ENCODE measurements around the gene RASGRF2. TPM values are rescaled to one million over a fixed set of nuclear protein-coding genes. Genes with fewer than 3 reads are reported as not detected.

The RASGRF2 gene
- total RNA-seq, 1 experiment from 2014 or later = 9.1 TPM

GRCh38 chr5:81086881-81087281 lies 126.7 kb downstream of the RASGRF2 start:
- H3K36me3 ChIP-seq (ENCODE audit: insufficient read depth, low read length, poor library complexity, severe bottlenecking) = no peaks in the 10 kb centered on the region
- CTCF ChIA-PET = no interaction called here
- H3K9me3 ChIP-seq (ENCODE audit: low read depth, low read length, poor library complexity, severe bottlenecking) = no peaks in the 10 kb centered on the region
- H3K27ac ChIP-seq (ENCODE audit: low read depth, low read length, poor library complexity, severe bottlenecking) = no peak overlapping the region
- intact Hi-C loops (cut with micrococcal nuclease; ENCODE audit: unreplicated experiment) = no loop called here
- no peak overlapping the region for H3K4me3 ChIP-seq (ENCODE audit: low read depth, low read length, poor library complexity, severe bottlenecking)
- no peak for DNase-seq (ENCODE audit: low spot score)
- POLR2A ChIA-PET (ENCODE audit: low non-redundant PET) = no interaction called here
- BruUV-seq (replicated peaks) = no TSS peak
- TF ChIP-seq EZH2 (IDR thresholded peaks at IDR 0.05; ENCODE audit: borderline replicate concordance, low read depth, low read length, poor library complexity, severe bottlenecking) = no peak
- TF ChIP-seq, protein P1, sequence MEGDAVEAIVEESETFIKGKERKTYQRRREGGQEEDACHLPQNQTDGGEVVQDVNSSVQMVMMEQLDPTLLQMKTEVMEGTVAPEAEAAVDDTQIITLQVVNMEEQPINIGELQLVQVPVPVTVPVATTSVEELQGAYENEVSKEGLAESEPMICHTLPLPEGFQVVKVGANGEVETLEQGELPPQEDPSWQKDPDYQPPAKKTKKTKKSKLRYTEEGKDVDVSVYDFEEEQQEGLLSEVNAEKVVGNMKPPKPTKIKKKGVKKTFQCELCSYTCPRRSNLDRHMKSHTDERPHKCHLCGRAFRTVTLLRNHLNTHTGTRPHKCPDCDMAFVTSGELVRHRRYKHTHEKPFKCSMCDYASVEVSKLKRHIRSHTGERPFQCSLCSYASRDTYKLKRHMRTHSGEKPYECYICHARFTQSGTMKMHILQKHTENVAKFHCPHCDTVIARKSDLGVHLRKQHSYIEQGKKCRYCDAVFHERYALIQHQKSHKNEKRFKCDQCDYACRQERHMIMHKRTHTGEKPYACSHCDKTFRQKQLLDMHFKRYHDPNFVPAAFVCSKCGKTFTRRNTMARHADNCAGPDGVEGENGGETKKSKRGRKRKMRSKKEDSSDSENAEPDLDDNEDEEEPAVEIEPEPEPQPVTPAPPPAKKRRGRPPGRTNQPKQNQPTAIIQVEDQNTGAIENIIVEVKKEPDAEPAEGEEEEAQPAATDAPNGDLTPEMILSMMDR (conservative IDR thresholded peaks at IDR 0.05; ENCODE audit: low read depth, low read length) = no peak
- H3K27me3 ChIP-seq (replicated peaks; ENCODE audit: insufficient read depth, low read depth, low read length, poor library complexity) = no peaks in the 10 kb centered on the region
- H3K4me1 ChIP-seq (ENCODE audit: insufficient read depth, low read length, poor library complexity, severe bottlenecking) = no peaks in the 10 kb centered on the region

DNA sequence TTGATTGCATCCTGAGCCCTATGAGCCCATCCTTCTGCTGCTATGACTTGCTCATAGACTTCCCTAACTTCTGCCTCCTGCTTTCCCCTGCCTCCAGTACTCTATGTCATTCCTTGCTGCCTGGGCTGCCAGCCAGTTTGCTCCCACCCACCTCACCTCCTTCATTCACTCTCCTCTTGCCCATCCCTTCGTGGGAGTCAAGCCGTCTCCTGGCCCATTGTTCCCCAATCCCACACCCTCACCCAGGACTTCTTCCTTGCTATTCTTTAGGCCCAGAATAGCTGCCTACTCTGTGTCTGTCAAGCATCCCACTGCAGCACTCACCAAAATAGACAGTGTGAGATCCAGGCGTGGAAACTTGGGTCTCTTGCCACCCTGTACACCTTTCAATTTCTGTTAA lies 131.0 kb downstream of the RASGRF2 start:
- CTCF ChIA-PET = no interaction called here
- Histone ChIP-seq H3K4me3 (ENCODE audit: low read depth, low read length, poor library complexity, severe bottlenecking) (no peak overlapping the region), H3K4me1 (ENCODE audit: insufficient read depth, low read length, poor library complexity, severe bottlenecking) (no peaks in the 10 kb centered on the region), H3K27ac (ENCODE audit: low read depth, low read length, poor library complexity, severe bottlenecking) (no peak overlapping the region), H3K9me3 (ENCODE audit: low read depth, low read length, poor library complexity, severe bottlenecking) (no peaks in the 10 kb centered on the region), H3K27me3 (replicated peaks; ENCODE audit: insufficient read depth, low read depth, low read length, poor library complexity) (no peaks in the 10 kb centered on the region), H3K36me3 (ENCODE audit: insufficient read depth, low read length, poor library complexity, severe bottlenecking) (no peaks in the 10 kb centered on the region)
- TF ChIP-seq, protein P1 (conservative IDR thresholded peaks at IDR 0.05; ENCODE audit: low read depth, low read length) = no peak
- TF ChIP-seq EZH2 (IDR thresholded peaks at IDR 0.05; ENCODE audit: borderline replicate concordance, low read depth, low read length, poor library complexity, severe bottlenecking) = no peak
- BruUV-seq (replicated peaks) = no TSS peak
- no peak for DNase-seq (ENCODE audit: low spot score)
- POLR2A ChIA-PET (ENCODE audit: low non-redundant PET) = no interaction called here
- intact Hi-C loops (cut with micrococcal nuclease; ENCODE audit: unreplicated experiment) = no loop called here

GRCh38 chr5:81093536-81094196 lies 133.5 kb downstream of the RASGRF2 start:
- H3K27ac ChIP-seq (ENCODE audit: low read depth, low read length, poor library complexity, severe bottlenecking) = no peak overlapping the region
- intact Hi-C loops (cut with micrococcal nuclease; ENCODE audit: unreplicated experiment) = no loop called here
- ChIA-PET CTCF (no interaction called here), POLR2A (ENCODE audit: low non-redundant PET) (no interaction called here)
- no peak for TF ChIP-seq EZH2 (IDR thresholded peaks at IDR 0.05; ENCODE audit: borderline replicate concordance, low read depth, low read length, poor library complexity, severe bottlenecking)
- TF ChIP-seq, protein P1 (conservative IDR thresholded peaks at IDR 0.05; ENCODE audit: low read depth, low read length) = no peak
- no peaks in the 10 kb centered on the region for H3K36me3 ChIP-seq (ENCODE audit: insufficient read depth, low read length, poor library complexity, severe bottlenecking)
- no TSS peak for BruUV-seq (replicated peaks)
- peaks cover 3% of the 10 kb centered on the region for H3K4me1 ChIP-seq (ENCODE audit: insufficient read depth, low read length, poor library complexity, severe bottlenecking)
- H3K4me3 ChIP-seq (ENCODE audit: low read depth, low read length, poor library complexity, severe bottlenecking) = no peak overlapping the region
- H3K27me3 ChIP-seq (replicated peaks; ENCODE audit: insufficient read depth, low read depth, low read length, poor library complexity) = no peaks in the 10 kb centered on the region
- DNase-seq (ENCODE audit: low spot score) = no peak
- no peaks in the 10 kb centered on the region for H3K9me3 ChIP-seq (ENCODE audit: low read depth, low read length, poor library complexity, severe bottlenecking)

All from A673 (cell line).